Measurements from ENCODE around the gene PRKN. TPM values are rescaled to one million over a fixed set of nuclear protein-coding genes. Genes with fewer than 3 reads are reported as not detected.

Gene PRKN
- total RNA-seq, 1 donor from 2014 or later = 1.2 TPM

DNA sequence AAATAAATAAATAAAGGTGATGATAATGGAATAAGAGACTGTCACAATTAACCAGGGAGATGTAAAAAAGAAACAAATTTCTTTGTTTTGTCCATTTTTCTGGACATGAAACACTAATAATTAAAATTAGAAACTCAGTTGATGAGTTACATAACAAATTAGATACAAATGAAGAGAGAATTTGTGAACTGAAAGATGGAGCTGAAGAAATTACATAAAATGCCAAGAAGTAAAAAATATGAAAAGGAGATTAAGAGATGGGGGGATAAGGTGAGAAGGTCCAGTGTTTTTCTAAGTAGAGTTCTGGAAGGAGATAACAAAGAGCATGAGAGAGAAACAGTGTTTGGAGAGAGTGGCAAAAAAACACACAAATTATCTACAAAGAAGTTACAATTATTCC, 1364.3 kb downstream of the PRKN start:
- no peaks in the 10 kb centered on the region for H3K36me3 ChIP-seq (ENCODE audit: control insufficient read depth, insufficient read depth, low read length)
- no peak for DNase-seq (ENCODE audit: low read depth)
- TF ChIP-seq, protein P1, sequence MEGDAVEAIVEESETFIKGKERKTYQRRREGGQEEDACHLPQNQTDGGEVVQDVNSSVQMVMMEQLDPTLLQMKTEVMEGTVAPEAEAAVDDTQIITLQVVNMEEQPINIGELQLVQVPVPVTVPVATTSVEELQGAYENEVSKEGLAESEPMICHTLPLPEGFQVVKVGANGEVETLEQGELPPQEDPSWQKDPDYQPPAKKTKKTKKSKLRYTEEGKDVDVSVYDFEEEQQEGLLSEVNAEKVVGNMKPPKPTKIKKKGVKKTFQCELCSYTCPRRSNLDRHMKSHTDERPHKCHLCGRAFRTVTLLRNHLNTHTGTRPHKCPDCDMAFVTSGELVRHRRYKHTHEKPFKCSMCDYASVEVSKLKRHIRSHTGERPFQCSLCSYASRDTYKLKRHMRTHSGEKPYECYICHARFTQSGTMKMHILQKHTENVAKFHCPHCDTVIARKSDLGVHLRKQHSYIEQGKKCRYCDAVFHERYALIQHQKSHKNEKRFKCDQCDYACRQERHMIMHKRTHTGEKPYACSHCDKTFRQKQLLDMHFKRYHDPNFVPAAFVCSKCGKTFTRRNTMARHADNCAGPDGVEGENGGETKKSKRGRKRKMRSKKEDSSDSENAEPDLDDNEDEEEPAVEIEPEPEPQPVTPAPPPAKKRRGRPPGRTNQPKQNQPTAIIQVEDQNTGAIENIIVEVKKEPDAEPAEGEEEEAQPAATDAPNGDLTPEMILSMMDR (IDR thresholded peaks at IDR 0.05; ENCODE audit: insufficient read depth, low read length, poor library complexity, severe bottlenecking) = no peak
- no peak overlapping the region for H3K4me3 ChIP-seq (ENCODE audit: low read depth, low read length)
- H3K27me3 ChIP-seq (ENCODE audit: control insufficient read depth, insufficient read depth, low read length) = no peaks in the 10 kb centered on the region

DNA sequence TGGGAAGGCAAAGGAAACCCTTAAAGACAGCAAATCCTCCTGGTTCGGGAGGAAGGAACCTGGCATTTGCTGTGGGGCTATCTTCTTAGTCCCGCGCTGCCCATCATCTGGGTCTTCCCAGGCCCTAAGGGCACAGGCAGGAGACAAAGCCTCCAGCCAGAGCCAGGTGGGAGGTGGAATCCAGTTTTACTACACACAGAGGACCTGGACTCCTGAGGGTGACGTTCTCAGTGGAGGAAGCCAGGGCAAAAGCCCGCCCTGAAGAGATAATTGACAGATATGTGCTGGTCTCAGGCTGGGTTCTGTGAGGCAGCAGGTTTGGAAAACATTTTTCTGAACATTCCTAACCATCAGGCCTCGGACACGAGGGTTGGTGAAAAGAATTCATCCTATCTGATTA, 1365.3 kb downstream of the PRKN start:
- TF ChIP-seq, protein P1 (IDR thresholded peaks at IDR 0.05; ENCODE audit: insufficient read depth, low read length, poor library complexity, severe bottlenecking) = no peak
- H3K4me3 ChIP-seq (ENCODE audit: low read depth, low read length) = no peak overlapping the region
- DNase-seq (ENCODE audit: low read depth) = no peak
- no peaks in the 10 kb centered on the region for H3K36me3 ChIP-seq (ENCODE audit: control insufficient read depth, insufficient read depth, low read length)
- no peaks in the 10 kb centered on the region for H3K27me3 ChIP-seq (ENCODE audit: control insufficient read depth, insufficient read depth, low read length)

DNA sequence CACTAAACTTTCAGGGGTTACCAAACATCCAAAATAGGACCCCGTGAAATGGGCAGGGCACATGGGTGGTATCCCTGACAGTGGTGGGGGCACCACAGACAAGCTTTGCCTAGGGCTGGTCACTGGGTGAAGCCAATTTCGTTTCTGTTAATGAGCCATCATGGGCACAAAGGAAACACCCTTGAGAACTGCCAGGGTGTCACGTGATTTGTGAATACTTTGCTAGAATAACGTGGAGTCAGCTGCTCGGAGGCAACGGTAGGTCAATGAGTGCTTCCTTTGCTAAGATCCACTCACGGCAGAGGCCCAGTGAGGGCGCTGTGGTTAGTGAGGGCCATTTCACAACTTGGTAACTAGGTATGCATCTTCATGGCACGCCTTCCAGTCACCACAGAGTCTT, 1366.0 kb downstream of the PRKN start:
- Histone ChIP-seq H3K36me3 (ENCODE audit: control insufficient read depth, insufficient read depth, low read length) (no peaks in the 10 kb centered on the region), H3K4me3 (ENCODE audit: low read depth, low read length) (no peak overlapping the region), H3K27me3 (ENCODE audit: control insufficient read depth, insufficient read depth, low read length) (no peaks in the 10 kb centered on the region)
- TF ChIP-seq, protein P1 (IDR thresholded peaks at IDR 0.05; ENCODE audit: insufficient read depth, low read length, poor library complexity, severe bottlenecking) = no peak
- DNase-seq (ENCODE audit: low read depth) = no peak

DNA sequence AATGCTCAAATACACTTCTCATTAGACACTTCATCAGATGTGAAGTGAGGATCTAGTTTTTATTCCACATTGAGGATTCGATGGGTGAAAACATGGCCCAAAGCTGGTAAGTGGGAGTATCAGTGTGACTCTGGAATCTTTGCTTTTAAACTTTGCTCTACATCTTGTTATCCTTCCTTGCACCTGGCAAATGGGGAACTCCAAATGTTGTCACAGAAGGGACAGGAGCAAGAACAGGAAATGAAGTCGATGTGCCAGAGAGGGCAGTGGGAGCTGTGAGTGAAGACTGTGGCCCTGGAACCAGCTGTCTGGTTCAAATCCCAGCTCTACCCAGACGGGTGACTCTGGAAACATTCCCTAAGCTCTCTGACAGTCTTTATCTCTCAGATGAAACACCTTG, 1367.0 kb downstream of the PRKN start:
- Histone ChIP-seq H3K27me3 (ENCODE audit: control insufficient read depth, insufficient read depth, low read length) (no peaks in the 10 kb centered on the region), H3K36me3 (ENCODE audit: control insufficient read depth, insufficient read depth, low read length) (no peaks in the 10 kb centered on the region), H3K4me3 (ENCODE audit: low read depth, low read length) (no peak overlapping the region)
- no peak for DNase-seq (ENCODE audit: low read depth)
- TF ChIP-seq, protein P1 (IDR thresholded peaks at IDR 0.05; ENCODE audit: insufficient read depth, low read length, poor library complexity, severe bottlenecking) = no peak

DNA sequence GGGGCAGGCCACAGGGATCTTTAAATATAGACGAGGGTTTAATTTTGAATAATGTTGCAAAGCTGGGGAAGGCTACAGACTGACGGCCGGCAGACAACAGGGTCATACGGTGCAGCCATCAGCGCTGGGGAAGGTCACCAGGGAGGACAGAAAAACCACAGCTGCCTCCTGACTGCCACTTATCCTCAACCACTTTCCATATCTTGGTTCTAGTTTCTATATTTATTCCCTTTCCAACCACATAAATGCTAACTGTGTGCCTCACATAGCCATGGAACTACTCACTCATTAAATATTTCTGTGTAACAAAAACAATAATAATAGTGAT, 1368.0 kb downstream of the PRKN start:
- H3K27me3 ChIP-seq (ENCODE audit: control insufficient read depth, insufficient read depth, low read length) = no peaks in the 10 kb centered on the region
- no peak for DNase-seq (ENCODE audit: low read depth)
- H3K36me3 ChIP-seq (ENCODE audit: control insufficient read depth, insufficient read depth, low read length) = no peaks in the 10 kb centered on the region
- TF ChIP-seq, protein P1 (IDR thresholded peaks at IDR 0.05; ENCODE audit: insufficient read depth, low read length, poor library complexity, severe bottlenecking) = no peak
- H3K4me3 ChIP-seq (ENCODE audit: low read depth, low read length) = no peak overlapping the region

DNA sequence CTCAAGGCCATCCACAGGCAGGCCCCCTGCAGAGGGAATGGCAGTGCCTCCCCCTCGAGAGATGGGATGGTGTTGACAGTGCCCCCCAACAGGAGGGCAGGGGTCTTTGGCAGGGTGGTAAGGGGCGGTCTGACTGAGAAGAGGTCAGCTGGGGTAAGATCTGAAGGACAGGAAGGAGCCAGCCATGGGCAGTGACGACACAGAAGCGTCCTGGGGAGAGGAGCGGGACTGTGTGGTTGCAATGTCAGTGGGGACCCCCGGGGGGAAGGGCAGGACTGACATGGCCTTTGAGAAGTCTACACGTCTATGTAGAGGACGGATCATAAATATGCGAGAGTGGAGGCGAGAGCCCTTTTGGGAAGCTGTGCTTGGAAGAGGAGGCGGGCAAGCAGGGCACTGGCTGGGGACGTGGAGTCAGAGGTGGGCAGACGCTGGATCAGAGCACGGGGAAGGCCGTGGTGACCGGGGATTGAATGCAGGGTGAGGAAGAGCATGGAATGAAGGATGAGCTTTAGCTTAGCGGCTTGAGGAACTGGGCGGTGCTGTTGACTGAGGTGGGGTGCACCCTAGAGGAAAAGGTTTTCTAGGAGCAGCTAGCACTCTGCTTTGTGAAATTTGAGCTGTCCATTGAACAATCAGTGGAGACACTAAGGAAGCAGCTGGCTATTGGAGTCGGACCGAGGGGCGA, 1371.3 kb downstream of the PRKN start:
- TF ChIP-seq, protein P1 (IDR thresholded peaks at IDR 0.05; ENCODE audit: insufficient read depth, low read length, poor library complexity, severe bottlenecking) = no peak
- H3K36me3 ChIP-seq (ENCODE audit: control insufficient read depth, insufficient read depth, low read length) = no peaks in the 10 kb centered on the region
- H3K27me3 ChIP-seq (ENCODE audit: control insufficient read depth, insufficient read depth, low read length) = no peaks in the 10 kb centered on the region
- no peak overlapping the region for H3K4me3 ChIP-seq (ENCODE audit: low read depth, low read length)
- DNase-seq (ENCODE audit: low read depth) = no peak

All from kidney epithelial cell (primary cell).